Activated T-helper 17 cell treated with anti-CD3 and anti-CD28 coated beads, Interleukin-2, amount 50 U/mL, for 72 hours (primary cell): ENCODE measurements around the gene ADARB2. TPM values are rescaled to one million over a fixed set of nuclear protein-coding genes. Genes with fewer than 3 reads are reported as not detected.
A peak's percentile ranks its signal among the peaks of the same experiment; 100 is the strongest.
"Not testable (repeated sequence)": the region's sequence is repeated elsewhere in the genome, so short reads cannot be mapped to it uniquely, and the experiment has no call there.

Source experiments
- ATAC-seq: fragments of 150-1000 bp; cut with Tn5 transposase; replicated peaks from 2 replicates; pipeline ENCODE4 v1.10.0; 2021; ENCODE audit warnings: mild to moderate bottlenecking, moderate library complexity
- H3K27ac Mint-ChIP-seq: one replicate; pipeline ENCODE4 v1.8.0; 2022; ENCODE audit warnings: mixed read lengths
- H3K27me3 Mint-ChIP-seq: one replicate; pipeline ENCODE4 v1.8.0; 2022; ENCODE audit warnings: mixed read lengths
- H3K36me3 Mint-ChIP-seq: one replicate; pipeline ENCODE4 v1.8.0; 2022; ENCODE audit warnings: low read depth, mild to moderate bottlenecking, mixed read lengths
- H3K4me1 Mint-ChIP-seq: one replicate; pipeline ENCODE4 v1.8.0; 2022; ENCODE audit warnings: mixed read lengths
- H3K4me3 Mint-ChIP-seq: one replicate; pipeline ENCODE4 v1.8.0; 2022; ENCODE audit warnings: mild to moderate bottlenecking, mixed read lengths
- H3K9me3 Mint-ChIP-seq: one replicate; pipeline ENCODE4 v1.8.0; 2022; ENCODE audit warnings: mixed read lengths
- total RNA-seq, 2 donors: library from RNA; stranded (reverse); gene quantifications; one replicate each; pipeline ENCODE4 v1.2.3, GENCODE V29; 2022

ADARB2 gene
- total RNA-seq, 2 donors from 2014 or later = not detected

GRCh38 chr10:1343176-1343575 is 394.1 kb downstream of the ADARB2 start:
- no peak for ATAC-seq
- H3K27me3 Mint-ChIP-seq = peaks cover 4% of the 10 kb centered on the region
- no peak overlapping the region for H3K4me3 Mint-ChIP-seq
- H3K4me1 Mint-ChIP-seq = no peaks in the 10 kb centered on the region
- no peaks in the 10 kb centered on the region for H3K36me3 Mint-ChIP-seq
- H3K9me3 Mint-ChIP-seq = no peaks in the 10 kb centered on the region
- H3K27ac Mint-ChIP-seq = no peak overlapping the region

DNA sequence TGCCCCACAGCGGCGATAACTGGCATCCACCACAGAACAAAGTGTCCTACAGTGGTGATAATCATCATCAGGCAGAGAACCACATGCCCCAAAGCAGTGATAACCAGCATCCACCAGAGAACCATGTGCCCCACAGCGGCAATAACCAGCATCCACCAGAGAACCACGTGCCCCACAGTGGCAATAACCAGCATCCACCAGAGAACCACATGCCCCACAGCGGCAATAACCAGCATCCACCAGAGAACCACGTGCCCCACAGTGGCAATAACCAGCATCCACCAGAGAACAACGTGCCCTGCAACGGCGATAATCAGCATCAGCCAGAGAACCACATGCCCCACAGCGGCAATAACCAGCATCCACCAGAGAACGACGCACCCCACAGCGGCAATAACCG is 396.3 kb downstream of the ADARB2 start:
- H3K9me3 Mint-ChIP-seq, H3K36me3 Mint-ChIP-seq, H3K27me3 Mint-ChIP-seq: not testable (repeated sequence)

GRCh38 chr10:1339396-1339795 is 397.9 kb downstream of the ADARB2 start:
- peaks cover 11% of the 10 kb centered on the region for H3K27me3 Mint-ChIP-seq
- no peak for ATAC-seq

More for the DNA sequence above, 396.3 kb downstream of the ADARB2 start:
- H3K4me3 Mint-ChIP-seq, H3K4me1 Mint-ChIP-seq, ATAC-seq, H3K27ac Mint-ChIP-seq: not testable (repeated sequence)

GRCh38 chr10:1335642-1336041 is 401.7 kb downstream of the ADARB2 start:
- Mint-ChIP-seq H3K4me1 (no peaks in the 10 kb centered on the region), H3K36me3 (no peaks in the 10 kb centered on the region), H3K9me3 (no peaks in the 10 kb centered on the region), H3K4me3 (no peak overlapping the region), H3K27me3 (peaks cover 20% of the 10 kb centered on the region), H3K27ac (no peak overlapping the region)
- no peak for ATAC-seq

More at GRCh38 chr10:1339396-1339795, 397.9 kb downstream of the ADARB2 start:
- H3K4me1 Mint-ChIP-seq = no peaks in the 10 kb centered on the region
- H3K36me3 Mint-ChIP-seq = no peaks in the 10 kb centered on the region
- no peak overlapping the region for H3K4me3 Mint-ChIP-seq
- no peaks in the 10 kb centered on the region for H3K9me3 Mint-ChIP-seq
- no peak overlapping the region for H3K27ac Mint-ChIP-seq

- H3K9me3 Mint-ChIP-seq = no peaks in the 10 kb centered on the region
These were observed 403.3 kb downstream of the ADARB2 start for GRCh38 chr10:1333981-1334380.

DNA sequence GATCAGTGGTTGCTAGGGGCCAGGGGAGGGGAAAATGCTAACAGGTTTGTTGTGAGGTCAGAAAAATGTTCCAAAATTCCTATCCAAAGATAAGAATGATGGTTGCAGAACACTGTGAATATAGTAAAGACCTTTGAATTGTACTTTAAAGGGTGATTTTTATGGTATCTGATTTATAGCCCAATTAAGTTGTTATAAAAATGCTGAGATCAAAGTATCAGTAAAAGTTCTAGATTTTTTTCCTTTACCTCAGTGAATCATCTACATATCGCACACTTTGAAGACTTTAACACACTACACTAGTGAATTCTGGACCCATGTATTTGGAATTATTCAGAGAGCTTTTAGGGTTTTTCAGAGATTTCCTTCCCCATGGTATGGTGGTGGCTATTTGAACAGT is 405.8 kb downstream of the ADARB2 start:
- peaks cover 20% of the 10 kb centered on the region for H3K27me3 Mint-ChIP-seq

More at GRCh38 chr10:1333981-1334380, 403.3 kb downstream of the ADARB2 start:
- Mint-ChIP-seq H3K27me3 (peaks cover 20% of the 10 kb centered on the region), H3K36me3 (no peaks in the 10 kb centered on the region), H3K4me3 (no peak overlapping the region), H3K4me1 (no peaks in the 10 kb centered on the region), H3K27ac (no peak overlapping the region)
- ATAC-seq = no peak

DNA sequence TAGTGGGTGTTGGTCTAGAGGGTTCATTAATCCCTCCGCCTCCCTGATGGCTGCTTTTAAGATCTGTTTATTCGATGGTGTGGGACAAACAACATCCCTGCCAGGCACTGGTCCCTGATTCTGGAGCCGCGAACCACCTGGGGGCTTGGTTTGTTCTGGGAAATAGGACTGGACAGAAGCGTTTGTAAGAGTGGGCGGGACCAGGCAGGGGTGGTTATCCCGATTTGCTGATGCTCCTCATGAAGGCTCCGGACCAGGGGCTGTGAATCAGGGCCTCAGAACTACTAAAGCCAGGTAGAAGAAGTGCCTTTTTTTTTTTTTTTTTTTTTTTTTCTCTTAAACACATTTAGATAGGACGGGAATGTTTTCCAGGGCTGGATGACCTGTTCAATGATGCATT is 407.7 kb downstream of the ADARB2 start:
- H3K36me3 Mint-ChIP-seq = no peaks in the 10 kb centered on the region
- peaks cover 5% of the 10 kb centered on the region for H3K9me3 Mint-ChIP-seq
- no peak overlapping the region for H3K4me3 Mint-ChIP-seq
- H3K4me1 Mint-ChIP-seq = no peaks in the 10 kb centered on the region
- no peak overlapping the region for H3K27ac Mint-ChIP-seq
- ATAC-seq = no peak
- peaks cover 12% of the 10 kb centered on the region for H3K27me3 Mint-ChIP-seq

More for the DNA sequence above, 405.8 kb downstream of the ADARB2 start:
- Mint-ChIP-seq H3K4me1 (no peaks in the 10 kb centered on the region), H3K27ac (no peak overlapping the region), H3K36me3 (no peaks in the 10 kb centered on the region), H3K9me3 (peaks cover 5% of the 10 kb centered on the region), H3K4me3 (no peak overlapping the region)
- no peak for ATAC-seq

- Mint-ChIP-seq H3K4me3 (no peak overlapping the region), H3K27me3 (peaks cover 13% of the 10 kb centered on the region), H3K4me1 (peaks cover under 1% of the 10 kb centered on the region), H3K27ac (no peak overlapping the region), H3K9me3 (peaks cover 8% of the 10 kb centered on the region), H3K36me3 (no peaks in the 10 kb centered on the region)
- no peak for ATAC-seq
These were observed 408.2 kb downstream of the ADARB2 start for GRCh38 chr10:1328981-1329614.

- Mint-ChIP-seq H3K9me3 (peaks cover 12% of the 10 kb centered on the region), H3K27me3 (peaks cover 21% of the 10 kb centered on the region), H3K4me1 (peaks cover 6% of the 10 kb centered on the region), H3K27ac (no peak overlapping the region), H3K36me3 (no peaks in the 10 kb centered on the region), H3K4me3 (no peak overlapping the region)
- no peak for ATAC-seq
These were observed 409.0 kb downstream of the ADARB2 start for GRCh38 chr10:1328161-1328823.

GRCh38 chr10:1327759-1328158 is 409.6 kb downstream of the ADARB2 start:
- Mint-ChIP-seq H3K4me1 (peaks cover 6% of the 10 kb centered on the region), H3K4me3 (no peak overlapping the region), H3K27me3 (peaks cover 21% of the 10 kb centered on the region), H3K36me3 (no peaks in the 10 kb centered on the region), H3K27ac (no peak overlapping the region), H3K9me3 (peaks cover 12% of the 10 kb centered on the region)
- no peak for ATAC-seq

DNA sequence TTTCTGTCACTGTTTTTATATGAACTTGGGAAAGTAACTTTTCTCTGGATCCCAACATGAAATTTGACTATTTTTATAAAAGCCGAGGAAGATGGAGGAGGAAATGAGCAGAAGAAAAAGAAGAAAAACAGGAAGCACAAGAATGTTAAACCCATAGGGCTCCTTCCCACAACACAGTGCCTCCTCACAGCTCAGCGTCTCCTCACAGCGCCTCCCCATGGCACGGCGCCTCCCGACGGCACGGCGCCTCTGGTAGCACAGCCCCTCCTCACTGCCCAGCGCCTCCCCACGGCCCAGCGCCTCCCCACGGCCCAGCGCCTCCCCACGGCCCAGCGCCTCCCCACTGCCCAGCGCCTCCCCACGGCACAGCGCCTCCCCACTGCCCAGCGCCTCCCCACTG is 410.8 kb downstream of the ADARB2 start:
- not testable (repeated sequence) for H3K36me3 Mint-ChIP-seq, H3K27ac Mint-ChIP-seq, H3K4me3 Mint-ChIP-seq, H3K4me1 Mint-ChIP-seq, ATAC-seq
- peaks cover 29% of the 10 kb centered on the region for H3K27me3 Mint-ChIP-seq
- H3K9me3 Mint-ChIP-seq = peaks cover 12% of the 10 kb centered on the region

- Mint-ChIP-seq H3K4me3 (no peak overlapping the region), H3K27ac (no peak overlapping the region), H3K27me3 (peaks cover 29% of the 10 kb centered on the region), H3K9me3 (peaks cover 12% of the 10 kb centered on the region), H3K4me1 (peaks cover 6% of the 10 kb centered on the region), H3K36me3 (no peaks in the 10 kb centered on the region)
- ATAC-seq = no peak
These were observed 412.4 kb downstream of the ADARB2 start for GRCh38 chr10:1324903-1325302.

GRCh38 chr10:1323951-1324350 is 413.4 kb downstream of the ADARB2 start:
- peak; percentile 91 for ATAC-seq
- Mint-ChIP-seq H3K4me1 (peaks cover 6% of the 10 kb centered on the region), H3K4me3 (no peak overlapping the region), H3K36me3 (no peaks in the 10 kb centered on the region), H3K27ac (no peak overlapping the region), H3K9me3 (peaks cover 12% of the 10 kb centered on the region), H3K27me3 (peaks cover 34% of the 10 kb centered on the region)

DNA sequence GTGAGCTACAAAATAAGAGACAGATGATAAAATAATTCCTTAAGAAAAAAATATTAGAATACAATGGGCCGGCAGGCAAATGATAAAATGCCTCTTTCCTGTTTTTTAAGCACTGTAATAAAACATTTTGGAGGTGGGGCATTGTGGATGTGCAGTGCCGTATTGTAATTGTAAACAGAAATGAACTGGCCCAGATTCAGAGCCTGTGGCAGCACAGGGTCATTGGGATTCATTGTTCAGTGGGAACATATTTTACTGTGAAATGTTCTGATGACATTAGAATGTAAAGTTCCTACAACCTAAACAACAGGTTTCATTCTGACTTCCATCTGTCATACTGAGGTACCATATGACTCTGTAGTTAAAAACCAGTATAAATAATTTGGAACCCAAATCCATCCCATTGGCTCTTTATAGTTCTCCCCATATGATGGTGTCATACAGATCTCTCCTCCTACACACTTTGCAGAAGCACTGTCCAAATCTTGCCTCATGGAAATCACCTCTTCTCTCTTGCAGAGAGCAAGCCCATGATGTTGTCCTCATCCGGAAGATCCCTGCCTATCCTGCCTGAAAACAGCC is 416.5 kb downstream of the ADARB2 start:
- Mint-ChIP-seq H3K27ac (no peak overlapping the region), H3K4me3 (no peak overlapping the region), H3K9me3 (peaks cover 8% of the 10 kb centered on the region), H3K36me3 (no peaks in the 10 kb centered on the region), H3K27me3 (peaks cover 42% of the 10 kb centered on the region), H3K4me1 (peaks cover 6% of the 10 kb centered on the region)
- ATAC-seq = peak; percentile 43

- Mint-ChIP-seq H3K27ac (no peak overlapping the region), H3K9me3 (no peaks in the 10 kb centered on the region), H3K36me3 (no peaks in the 10 kb centered on the region), H3K27me3 (peaks cover 29% of the 10 kb centered on the region), H3K4me3 (no peak overlapping the region), H3K4me1 (no peaks in the 10 kb centered on the region)
- ATAC-seq = no peak
These were observed 420.5 kb downstream of the ADARB2 start for GRCh38 chr10:1316809-1317143.
